ENCODE measurements around the gene COL11A2. TPM values are rescaled to one million over a fixed set of nuclear protein-coding genes. Genes with fewer than 3 reads are reported as not detected.
"Not testable (repeated sequence)": the region's sequence is repeated elsewhere in the genome, so short reads cannot be mapped to it uniquely, and the experiment has no call there.

COL11A2 gene
- total and polyA plus RNA-seq, 5 donors from 2014 or later: 0.34 to 0.89 (median 0.43) TPM; not detected in 2

GRCh38 chr6:33151050-33151449 lies 41.2 kb downstream of the COL11A2 start:
- Histone ChIP-seq H3K4me1 (ENCODE audit: control insufficient read depth, insufficient read depth, low read length, poor library complexity, severe bottlenecking) (no peaks in the 10 kb centered on the region), H3K36me3 (ENCODE audit: control insufficient read depth, insufficient read depth, low read length) (no peaks in the 10 kb centered on the region), H3K27me3 (ENCODE audit: control insufficient read depth, insufficient read depth, low read length) (peaks cover 17% of the 10 kb centered on the region), H3K9me3 (ENCODE audit: control insufficient read depth in 2 of 2, low read length in 2 of 2) (peaks cover 0 to 4% of the 10 kb centered on the region in 2 experiments), H3K27ac (ENCODE audit: insufficient read depth, low read length, poor library complexity, severe bottlenecking) (no peak overlapping the region), H3K4me3 (ENCODE audit: low read depth, low read length) (no peak overlapping the region)
- Mint-ChIP-seq H3K4me1 (peaks cover 0 to 3% (median 1%) of the 10 kb centered on the region in 4 donors), H3K36me3 (no peaks in the 10 kb centered on the region), H3K27me3 (peaks cover 52% of the 10 kb centered on the region), H3K4me3 (no peak overlapping the region), H3K27ac (no peak overlapping the region), H3K9me3 (peaks cover 0 to 16% (median 5%) of the 10 kb centered on the region in 7 donors)
- ATAC-seq (ENCODE audit: low read depth in 2 of 2): no peak
- no peak for DNase-seq

GRCh38 chr6:33150560-33150959 lies 41.7 kb downstream of the COL11A2 start:
- peaks cover 17% of the 10 kb centered on the region for H3K27me3 ChIP-seq (ENCODE audit: control insufficient read depth, insufficient read depth, low read length)
- H3K4me3 Mint-ChIP-seq; H3K36me3 ChIP-seq (ENCODE audit: control insufficient read depth, insufficient read depth, low read length); H3K36me3 Mint-ChIP-seq; DNase-seq; H3K27ac Mint-ChIP-seq; ATAC-seq (ENCODE audit: low read depth in 2 of 2); H3K9me3 ChIP-seq (ENCODE audit: control insufficient read depth in 2 of 2, low read length in 2 of 2); H3K4me1 Mint-ChIP-seq; H3K4me3 ChIP-seq (ENCODE audit: low read depth, low read length); H3K4me1 ChIP-seq (ENCODE audit: control insufficient read depth, insufficient read depth, low read length, poor library complexity, severe bottlenecking); H3K27ac ChIP-seq (ENCODE audit: insufficient read depth, low read length, poor library complexity, severe bottlenecking): not testable (repeated sequence)
- Mint-ChIP-seq H3K27me3 (peaks cover 53% of the 10 kb centered on the region), H3K9me3 (peaks cover 0 to 16% (median 5%) of the 10 kb centered on the region in 7 donors)

- DNase-seq (peak in 1 of 3 donors; percentile 35), ATAC-seq (ENCODE audit: low read depth in 2 of 2) (no peak)
- no peak overlapping the region for H3K4me3 ChIP-seq (ENCODE audit: low read depth, low read length)
- peaks cover 0 to 5% (median 1%) of the 10 kb centered on the region in 4 donors for H3K4me1 Mint-ChIP-seq
- no peak overlapping the region for H3K4me3 Mint-ChIP-seq
- no peak overlapping the region for H3K27ac ChIP-seq (ENCODE audit: insufficient read depth, low read length, poor library complexity, severe bottlenecking)
- H3K36me3 Mint-ChIP-seq: no peaks in the 10 kb centered on the region
- H3K27me3 Mint-ChIP-seq: peaks cover 57% of the 10 kb centered on the region
- no peaks in the 10 kb centered on the region for H3K36me3 ChIP-seq (ENCODE audit: control insufficient read depth, insufficient read depth, low read length)
- H3K9me3 ChIP-seq (ENCODE audit: control insufficient read depth in 2 of 2, low read length in 2 of 2): peaks cover 2 to 4% of the 10 kb centered on the region in 2 experiments
- H3K27me3 ChIP-seq (ENCODE audit: control insufficient read depth, insufficient read depth, low read length): peaks cover 19% of the 10 kb centered on the region
- H3K27ac Mint-ChIP-seq: no peak overlapping the region
- peaks cover 0 to 16% (median 5%) of the 10 kb centered on the region in 7 donors for H3K9me3 Mint-ChIP-seq
- H3K4me1 ChIP-seq (ENCODE audit: control insufficient read depth, insufficient read depth, low read length, poor library complexity, severe bottlenecking): no peaks in the 10 kb centered on the region
Measured at GRCh38 chr6:33147807-33148666, 44.2 kb downstream of the COL11A2 start.

- Mint-ChIP-seq H3K4me3 (no peak overlapping the region), H3K27me3 (peaks cover 62% of the 10 kb centered on the region), H3K9me3 (peaks cover 0 to 4% (median 0%) of the 10 kb centered on the region in 7 donors), H3K27ac (no peak overlapping the region), H3K4me1 (peaks cover 0 to 5% (median 1%) of the 10 kb centered on the region in 4 donors), H3K36me3 (no peaks in the 10 kb centered on the region)
- no peak overlapping the region for H3K27ac ChIP-seq (ENCODE audit: insufficient read depth, low read length, poor library complexity, severe bottlenecking)
- H3K9me3 ChIP-seq (ENCODE audit: control insufficient read depth in 2 of 2, low read length in 2 of 2): peaks cover 0 to 5% of the 10 kb centered on the region in 2 experiments
- no peak for DNase-seq
- peaks cover 26% of the 10 kb centered on the region for H3K27me3 ChIP-seq (ENCODE audit: control insufficient read depth, insufficient read depth, low read length)
- no peaks in the 10 kb centered on the region for H3K4me1 ChIP-seq (ENCODE audit: control insufficient read depth, insufficient read depth, low read length, poor library complexity, severe bottlenecking)
- no peaks in the 10 kb centered on the region for H3K36me3 ChIP-seq (ENCODE audit: control insufficient read depth, insufficient read depth, low read length)
- ATAC-seq (ENCODE audit: low read depth in 2 of 2): peak; percentile 42 to 47
- H3K4me3 ChIP-seq (ENCODE audit: low read depth, low read length): no peak overlapping the region
Measured at GRCh38 chr6:33144373-33144772, 47.9 kb downstream of the COL11A2 start.

- Histone ChIP-seq H3K27me3 (ENCODE audit: control insufficient read depth, insufficient read depth, low read length) (peaks cover 23% of the 10 kb centered on the region), H3K27ac (ENCODE audit: insufficient read depth, low read length, poor library complexity, severe bottlenecking) (no peak overlapping the region), H3K4me3 (ENCODE audit: low read depth, low read length) (no peak overlapping the region), H3K9me3 (ENCODE audit: control insufficient read depth in 2 of 2, low read length in 2 of 2) (peaks cover 0 to 5% of the 10 kb centered on the region in 2 experiments), H3K36me3 (ENCODE audit: control insufficient read depth, insufficient read depth, low read length) (no peaks in the 10 kb centered on the region), H3K4me1 (ENCODE audit: control insufficient read depth, insufficient read depth, low read length, poor library complexity, severe bottlenecking) (no peaks in the 10 kb centered on the region)
- no peak for ATAC-seq (ENCODE audit: low read depth in 2 of 2)
- Mint-ChIP-seq H3K36me3 (no peaks in the 10 kb centered on the region), H3K4me1 (peaks cover 0 to 5% (median 1%) of the 10 kb centered on the region in 4 donors), H3K4me3 (no peak overlapping the region), H3K9me3 (peaks cover 0 to 4% (median 0%) of the 10 kb centered on the region in 7 donors), H3K27me3 (peaks cover 58% of the 10 kb centered on the region), H3K27ac (no peak overlapping the region)
- no peak for DNase-seq
Measured at GRCh38 chr6:33143113-33143770, 49.0 kb downstream of the COL11A2 start.

- Mint-ChIP-seq H3K9me3 (peaks cover 0 to 5% (median 0%) of the 10 kb centered on the region in 7 donors), H3K4me3 (no peak overlapping the region), H3K4me1 (peaks cover 0 to 2% (median 0%) of the 10 kb centered on the region in 4 donors), H3K27ac (no peak overlapping the region), H3K27me3 (peaks cover 52% of the 10 kb centered on the region), H3K36me3 (no peaks in the 10 kb centered on the region)
- no peaks in the 10 kb centered on the region for H3K4me1 ChIP-seq (ENCODE audit: control insufficient read depth, insufficient read depth, low read length, poor library complexity, severe bottlenecking)
- H3K4me3 ChIP-seq (ENCODE audit: low read depth, low read length): no peak overlapping the region
- H3K27ac ChIP-seq (ENCODE audit: insufficient read depth, low read length, poor library complexity, severe bottlenecking): no peak overlapping the region
- peaks cover 0 to 5% of the 10 kb centered on the region in 2 experiments for H3K9me3 ChIP-seq (ENCODE audit: control insufficient read depth in 2 of 2, low read length in 2 of 2)
- no peaks in the 10 kb centered on the region for H3K36me3 ChIP-seq (ENCODE audit: control insufficient read depth, insufficient read depth, low read length)
- peaks cover 21% of the 10 kb centered on the region for H3K27me3 ChIP-seq (ENCODE audit: control insufficient read depth, insufficient read depth, low read length)
- ATAC-seq (ENCODE audit: low read depth in 2 of 2): no peak
- DNase-seq: no peak
Measured at GRCh38 chr6:33142501-33143070, 49.7 kb downstream of the COL11A2 start.

- no peaks in the 10 kb centered on the region for H3K36me3 Mint-ChIP-seq
- no peak overlapping the region for H3K4me3 Mint-ChIP-seq
- no peaks in the 10 kb centered on the region for H3K4me1 ChIP-seq (ENCODE audit: control insufficient read depth, insufficient read depth, low read length, poor library complexity, severe bottlenecking)
- ATAC-seq (ENCODE audit: low read depth in 2 of 2) (no peak), DNase-seq (no peak)
- no peak overlapping the region for H3K4me3 ChIP-seq (ENCODE audit: low read depth, low read length)
- H3K27me3 Mint-ChIP-seq: peaks cover 47% of the 10 kb centered on the region
- H3K27ac Mint-ChIP-seq: no peak overlapping the region
- H3K36me3 ChIP-seq (ENCODE audit: control insufficient read depth, insufficient read depth, low read length): no peaks in the 10 kb centered on the region
- peaks cover 21% of the 10 kb centered on the region for H3K27me3 ChIP-seq (ENCODE audit: control insufficient read depth, insufficient read depth, low read length)
- H3K9me3 ChIP-seq (ENCODE audit: control insufficient read depth in 2 of 2, low read length in 2 of 2): peaks cover 0 to 5% of the 10 kb centered on the region in 2 experiments
- H3K27ac ChIP-seq (ENCODE audit: insufficient read depth, low read length, poor library complexity, severe bottlenecking): no peak overlapping the region
- peaks cover 0 to 2% (median 0%) of the 10 kb centered on the region in 4 donors for H3K4me1 Mint-ChIP-seq
- H3K9me3 Mint-ChIP-seq: peaks cover 0 to 5% (median 0%) of the 10 kb centered on the region in 7 donors
Measured at GRCh38 chr6:33140556-33140955, 51.7 kb downstream of the COL11A2 start.
